Neural cell (in vitro differentiated cells): ENCODE measurements around the gene PTOV1. TPM values are rescaled to one million over a fixed set of nuclear protein-coding genes. Genes with fewer than 3 reads are reported as not detected.

Experiments
- H2AFZ ChIP-seq: fragments of 200-600, 300-800 bp; sonication (generic), shearing (Covaris generic); 2 replicates; pipeline ENCODE4 v1.6.0; 2014; ENCODE audit warnings: low read depth, mild to moderate bottlenecking, antibody characterized with exemption, low read length, moderate library complexity
- H3F3A ChIP-seq: fragments of 200-600 bp; shearing (Covaris generic); 2 replicates; pipeline ENCODE4 v1.6.1; 2016; ENCODE audit warnings: mild to moderate bottlenecking, moderate library complexity, mixed read lengths, antibody characterized with exemption, low read length; ENCODE audit not compliant: insufficient read depth, poor library complexity, severe bottlenecking
- H3K27ac ChIP-seq: fragments of 200-600, 300-800 bp; sonication (generic), shearing (Covaris generic); 2 replicates; pipeline ENCODE4 v1.5.1; 2014; ENCODE audit warnings: mild to moderate bottlenecking, low read length, moderate library complexity
- H3K27me3 ChIP-seq: fragments of 300-800, 200-600 bp; sonication (generic), shearing (Covaris generic); 2 replicates; pipeline ENCODE4 v1.6.0; 2014; ENCODE audit warnings: mild to moderate bottlenecking, low read depth, low read length, moderate library complexity; ENCODE audit not compliant: insufficient read depth
- H3K36me3 ChIP-seq: fragments of 300-800, 200-600 bp; sonication (generic), shearing (Covaris generic); 2 replicates; pipeline ENCODE4 v1.5.1; 2014; ENCODE audit warnings: mild to moderate bottlenecking, antibody characterized with exemption, low read length, moderate library complexity; ENCODE audit not compliant: insufficient read depth
- H3K4me2 ChIP-seq: fragments of 300-800, 200-600 bp; sonication (generic), shearing (Covaris generic); 2 replicates; pipeline ENCODE4 v1.6.0; 2014; ENCODE audit warnings: mild to moderate bottlenecking, low read length
- H3K4me3 ChIP-seq: fragments of 300-800, 200-600 bp; sonication (generic), shearing (Covaris generic); 2 replicates; pipeline ENCODE4 v1.5.1; 2014; ENCODE audit warnings: mild to moderate bottlenecking, low read length, moderate library complexity
- H3K79me2 ChIP-seq: fragments of 200-600 bp; shearing (Covaris generic); replicated peaks from 2 replicates; pipeline ENCODE4 v1.6.0; 2014; ENCODE audit warnings: mild to moderate bottlenecking, low read length, moderate library complexity; ENCODE audit not compliant: insufficient read depth
- H3K9ac ChIP-seq: fragments of 300-800, 200-600 bp; sonication (generic), shearing (Covaris generic); 2 replicates; pipeline ENCODE4 v1.6.1; 2016; ENCODE audit warnings: mild to moderate bottlenecking, low read length, mixed read lengths
- H3K9me2 ChIP-seq: fragments of 200-600 bp; shearing (Covaris generic); 2 replicates; pipeline ENCODE4 v1.6.1; 2016; ENCODE audit warnings: mild to moderate bottlenecking, low read length, mixed read lengths; ENCODE audit not compliant: insufficient read depth
- H3K9me3 ChIP-seq: fragments of 200-600, 300-800 bp; sonication (generic), shearing (Covaris generic); 2 replicates; pipeline ENCODE4 v1.6.1; 2016; ENCODE audit warnings: mild to moderate bottlenecking, mixed run types, low read length, moderate library complexity, mixed read lengths
- H4K20me1 ChIP-seq: fragments of 200-600 bp; shearing (Covaris generic); 2 replicates; pipeline ENCODE4 v1.6.1; 2016; ENCODE audit warnings: mild to moderate bottlenecking, mixed run types; ENCODE audit not compliant: insufficient read depth
- CTCF ChIP-seq: fragments of 450-650 bp; IDR thresholded peaks from 2 replicates; pipeline ENCODE4 v1.5.1; 2014; ENCODE audit warnings: antibody characterized with exemption, mild to moderate bottlenecking, moderate library complexity; ENCODE audit not compliant: poor library complexity, severe bottlenecking
- EP300 ChIP-seq: fragments of 450-650 bp; conservative IDR thresholded peaks from 2 replicates; pipeline ENCODE4 v1.6.1; 2014; ENCODE audit warnings: antibody characterized with exemption, mild to moderate bottlenecking, moderate library complexity; ENCODE audit not compliant: poor library complexity, severe bottlenecking
- EZH2 ChIP-seq: fragments of 200-600, 300-800 bp; shearing (Covaris generic), sonication (generic); IDR thresholded peaks from 2 replicates; pipeline ENCODE4 v1.6.1; 2014; ENCODE audit warnings: antibody characterized with exemption, low read length, borderline replicate concordance, mild to moderate bottlenecking; ENCODE audit not compliant: insufficient read depth, poor library complexity, severe bottlenecking
- MXI1 ChIP-seq: fragments of 450-650 bp; conservative IDR thresholded peaks from 2 replicates; pipeline ENCODE4 v1.6.1; 2014; ENCODE audit warnings: antibody characterized with exemption, mild to moderate bottlenecking; ENCODE audit not compliant: poor library complexity, severe bottlenecking
- POLR2AphosphoS5 ChIP-seq: IDR thresholded peaks from 2 replicates; pipeline ENCODE4 v1.6.1; 2012
- REST ChIP-seq: IDR thresholded peaks from 2 replicates; pipeline ENCODE4 v1.6.1; 2012; ENCODE audit warnings: borderline replicate concordance
- SMC3 ChIP-seq: fragments of 450-650 bp; conservative IDR thresholded peaks from 2 replicates; pipeline ENCODE4 v1.6.1; 2014; ENCODE audit warnings: antibody characterized with exemption, mild to moderate bottlenecking, moderate library complexity; ENCODE audit not compliant: poor library complexity
- polyA plus RNA-seq: library from polyadenylated mRNA; depleted of rRNA; stranded (reverse); fragments of >200 nt; gene quantifications from 2 replicates; pipeline ENCODE4 v1.2.3, GENCODE V29; 2014

The PTOV1 gene
- polyA plus RNA-seq, 1 donor from 2014 or later, result 199 TPM

GRCh38 chr19:49850221-49850486 is 805 bp upstream of the PTOV1 start:
- peak overlapping the region; percentile 89 for H3K9ac ChIP-seq
- H3K27me3 ChIP-seq, result no peaks in the 10 kb centered on the region
- H4K20me1 ChIP-seq, result peaks cover 25% of the 10 kb centered on the region
- peaks cover 4% of the 10 kb centered on the region for H3K36me3 ChIP-seq
- H3K9me3 ChIP-seq, result no peaks in the 10 kb centered on the region
- no peak overlapping the region for H3K4me2 ChIP-seq
- TF ChIP-seq SMC3 (no peak), CTCF (no peak), EP300 (no peak), REST (no peak), EZH2 (no peak), POLR2AphosphoS5 (no peak)
- no peaks in the 10 kb centered on the region for H3K9me2 ChIP-seq
- H3F3A ChIP-seq, result no peaks in the 10 kb centered on the region
- peak overlapping the region; percentile 66 for H2AFZ ChIP-seq
- H3K4me3 ChIP-seq, result peak overlapping the region; percentile 70
- peaks cover 30% of the 10 kb centered on the region for H3K79me2 ChIP-seq
- peak overlapping the region; percentile 95 for H3K27ac ChIP-seq

GRCh38 chr19:49851456-49852259 is 699 bp downstream of the PTOV1 start:
- no peak overlapping the region for H2AFZ ChIP-seq
- peaks cover 36% of the 10 kb centered on the region for H3K79me2 ChIP-seq
- peaks cover 4% of the 10 kb centered on the region for H3K36me3 ChIP-seq
- no peak for TF ChIP-seq CTCF
- TF ChIP-seq SMC3, result peak; percentile 17
- peak; percentile 78 for TF ChIP-seq MXI1
- H3K9me3 ChIP-seq, result no peaks in the 10 kb centered on the region
- peak overlapping the region; percentile 89 for H3K9ac ChIP-seq
- H3K27me3 ChIP-seq, result no peaks in the 10 kb centered on the region
- H3K4me3 ChIP-seq, result peak overlapping the region; percentile 76
- no peaks in the 10 kb centered on the region for H3F3A ChIP-seq
- no peaks in the 10 kb centered on the region for H3K9me2 ChIP-seq
- peak overlapping the region; percentile 70 for H3K27ac ChIP-seq
- peak overlapping the region; percentile 52 for H3K4me2 ChIP-seq
- H4K20me1 ChIP-seq, result peaks cover 32% of the 10 kb centered on the region
